ENCODE data around the gene MATN1.

MATN1 gene

DNA sequence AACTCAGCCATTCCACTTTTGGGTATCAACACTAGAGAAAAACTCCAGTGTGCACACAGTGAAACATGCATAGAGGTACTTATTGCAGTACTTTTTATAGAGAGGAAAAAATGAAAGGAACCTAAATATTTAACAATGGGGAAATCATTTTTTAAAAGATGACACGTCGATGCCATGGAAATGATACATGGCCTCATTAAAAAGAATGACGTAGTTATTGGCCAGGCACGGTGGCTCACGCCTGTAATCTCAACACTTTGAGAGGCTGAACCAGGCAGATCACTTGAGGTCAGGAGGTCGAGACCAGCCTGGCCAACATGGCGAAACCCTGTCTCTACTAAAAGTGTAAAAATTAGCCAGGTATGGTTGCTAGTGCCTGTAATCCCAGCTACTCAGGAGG, 42.5 kb downstream of the MATN1 start:
- DNase-seq (ENCODE audit: low read depth): no peak

GRCh38 chr1:30680429-30680828, 43.0 kb downstream of the MATN1 start:
- DNase-seq (ENCODE audit: low read depth): no peak

DNA sequence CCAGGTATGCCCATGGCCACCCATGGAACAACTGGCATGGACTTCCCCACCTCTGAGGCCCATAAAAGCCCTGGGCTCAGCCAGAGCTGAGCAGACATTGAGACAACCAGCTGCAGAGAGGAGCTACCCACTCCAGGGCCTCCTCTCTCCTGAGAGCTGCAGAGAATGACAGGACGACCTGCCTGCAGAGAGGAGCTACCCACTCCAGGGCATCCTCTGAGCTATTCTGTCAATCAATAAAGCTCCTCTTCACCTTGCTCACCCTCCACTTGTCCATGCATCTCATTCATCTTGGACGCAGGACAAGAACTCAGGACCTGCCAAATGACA, 43.4 kb downstream of the MATN1 start:
- DNase-seq (ENCODE audit: low read depth): no peak

DNA sequence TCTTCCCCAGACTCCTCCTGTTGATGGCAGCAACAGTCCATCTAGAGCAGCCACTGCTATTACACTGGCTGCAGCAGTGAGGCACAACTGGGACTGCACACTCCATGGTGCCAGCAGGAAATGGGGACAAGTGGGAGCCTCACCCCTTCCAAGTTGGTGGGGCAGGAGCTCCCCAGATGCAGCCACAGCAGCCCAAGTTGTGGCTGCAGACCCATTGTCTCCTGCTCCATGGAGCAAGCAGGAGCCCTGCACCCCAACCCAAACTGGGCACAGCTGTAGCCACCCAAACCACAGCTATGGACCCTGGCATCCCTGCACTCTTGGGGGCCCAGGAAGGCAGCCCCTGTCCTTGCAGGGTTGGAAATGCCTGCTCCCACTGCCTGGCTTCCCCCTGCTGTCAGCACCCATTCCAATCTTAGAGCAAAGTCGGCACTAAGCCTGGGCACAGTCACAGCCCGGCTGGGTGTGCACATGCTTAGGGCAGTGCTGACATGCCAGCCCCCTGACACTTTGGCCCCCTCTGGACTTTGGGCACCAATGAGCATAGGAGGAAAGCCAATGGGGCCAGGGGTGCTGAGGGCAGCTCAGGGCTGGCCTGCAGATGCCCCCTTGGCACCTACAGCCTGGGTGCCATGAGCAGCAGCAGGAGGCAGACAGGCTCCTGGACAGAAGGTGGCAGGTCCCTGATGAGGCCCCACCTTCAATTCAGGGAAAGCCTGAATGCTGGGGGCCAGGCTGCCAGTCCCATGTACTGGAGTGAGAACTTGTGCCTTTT, 44.0 kb downstream of the MATN1 start:
- DNase-seq (ENCODE audit: low read depth): no peak

GRCh38 chr1:30678209-30678608, 45.2 kb downstream of the MATN1 start:
- DNase-seq (ENCODE audit: low read depth): no peak

DNA sequence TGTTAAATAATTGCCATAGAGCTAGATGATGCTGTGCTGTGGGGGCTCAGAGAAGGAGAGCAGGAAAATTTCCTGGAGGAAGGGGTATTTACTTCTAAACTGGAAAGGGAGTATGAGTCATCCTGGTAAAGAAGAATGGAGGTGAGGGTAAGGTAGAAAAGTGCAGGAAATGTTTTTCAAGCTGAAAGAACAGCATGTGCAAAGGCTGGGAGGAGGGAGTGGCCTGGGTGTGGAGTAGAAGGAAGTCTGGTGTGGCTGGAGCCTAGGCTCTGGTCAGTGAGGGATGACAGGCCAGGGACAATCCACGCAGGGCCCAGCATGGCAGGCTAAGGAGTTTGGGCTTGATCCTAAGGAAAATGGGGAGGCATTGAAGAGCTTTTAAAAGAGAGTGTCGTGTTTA, 45.9 kb downstream of the MATN1 start:
- DNase-seq (ENCODE audit: low read depth): no peak

DNA sequence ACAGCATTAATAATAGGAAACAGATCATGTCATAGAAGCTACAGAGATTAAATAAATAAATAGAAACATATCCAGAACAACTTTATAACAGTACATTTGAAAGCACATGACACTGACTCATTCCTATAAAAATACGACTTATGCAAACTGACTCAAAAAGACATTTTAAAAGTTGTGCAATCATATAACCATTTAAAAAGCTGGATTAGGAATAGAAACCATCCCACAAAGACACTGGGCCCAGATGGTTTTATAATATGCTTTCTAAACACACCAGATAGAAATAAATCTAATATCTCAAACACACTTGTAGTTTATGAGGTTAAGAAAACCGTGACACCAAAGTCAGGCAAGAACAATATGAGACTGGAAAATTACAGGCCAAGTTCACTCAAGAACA, 47.6 kb downstream of the MATN1 start:
- no peak for DNase-seq (ENCODE audit: low read depth)

GRCh38 chr1:30675289-30675688, 48.1 kb downstream of the MATN1 start:
- DNase-seq (ENCODE audit: low read depth): no peak

- no peak for DNase-seq (ENCODE audit: low read depth)
These were observed 50.0 kb downstream of the MATN1 start for GRCh38 chr1:30673395-30673794.

- DNase-seq (ENCODE audit: low read depth): no peak
These were observed 50.7 kb downstream of the MATN1 start for GRCh38 chr1:30672661-30673060.

- no peak for DNase-seq (ENCODE audit: low read depth)
These were observed 52.9 kb downstream of the MATN1 start for GRCh38 chr1:30670240-30671060.

GRCh38 chr1:30668546-30669327, 54.6 kb downstream of the MATN1 start:
- DNase-seq (ENCODE audit: low read depth): no peak

GRCh38 chr1:30668024-30668423, 55.4 kb downstream of the MATN1 start:
- no peak for DNase-seq (ENCODE audit: low read depth)

DNA sequence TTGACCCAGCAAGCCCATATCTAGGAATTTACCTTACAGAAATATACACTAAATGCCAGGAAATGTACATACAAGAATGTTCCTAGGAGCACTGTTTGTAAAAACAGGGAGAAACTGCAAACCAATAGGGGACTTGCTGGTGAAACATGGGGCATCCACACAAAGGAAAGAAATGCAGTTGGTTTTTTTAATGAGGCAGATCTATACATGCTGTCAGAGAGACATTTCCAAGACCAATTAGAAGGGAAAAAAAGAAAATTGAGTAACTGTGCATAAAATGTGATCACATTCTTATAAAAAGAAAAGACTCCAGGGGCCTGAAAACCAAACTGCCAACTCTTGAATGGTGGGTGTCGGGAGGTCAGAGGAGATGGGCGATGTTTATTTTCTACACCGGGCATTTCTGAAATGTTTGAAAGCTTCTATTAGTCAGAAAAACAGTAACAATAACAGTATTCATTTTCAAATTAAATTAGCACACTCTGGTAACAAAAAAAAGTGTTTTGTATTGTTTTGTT, 56.6 kb downstream of the MATN1 start:
- no peak for DNase-seq (ENCODE audit: low read depth)

DNA sequence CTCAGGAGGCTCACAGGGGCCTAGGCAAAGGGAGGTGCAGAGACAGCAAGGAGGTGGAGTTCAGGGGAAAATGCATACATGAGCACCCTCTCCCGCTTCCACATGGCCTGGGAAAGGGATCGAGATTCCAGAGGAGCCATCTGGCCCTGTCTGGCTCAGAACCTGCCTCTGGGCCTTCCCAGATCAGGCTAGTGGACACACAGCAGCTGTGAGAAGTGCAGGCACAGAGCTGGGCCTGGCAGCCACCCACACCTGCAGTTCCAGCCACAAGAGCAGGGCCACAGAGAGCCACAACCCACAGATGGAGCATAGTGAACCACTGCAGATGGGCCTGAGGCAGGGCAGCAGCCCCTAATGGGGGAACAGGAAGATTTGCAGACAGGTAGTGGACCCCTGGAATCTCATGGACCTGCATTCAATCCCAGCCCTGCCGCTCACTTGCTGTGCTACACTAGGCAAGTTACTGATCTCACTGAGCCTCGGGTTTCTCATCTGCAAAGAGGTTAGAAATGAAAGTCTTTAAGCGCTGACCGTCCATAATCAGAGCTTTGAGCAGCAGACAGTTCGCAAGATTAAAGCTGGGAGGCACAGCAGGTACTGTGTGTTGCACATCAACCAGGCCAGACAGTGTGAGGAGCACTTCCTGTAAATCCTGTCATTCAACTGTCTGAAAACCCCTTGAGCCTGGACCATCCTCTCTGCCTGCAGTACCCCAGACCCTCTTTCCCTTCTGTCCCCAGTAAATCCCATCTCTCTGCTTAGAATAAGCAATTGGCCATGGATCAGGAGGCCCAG, 58.0 kb downstream of the MATN1 start:
- DNase-seq (ENCODE audit: low read depth): no peak

- DNase-seq (ENCODE audit: low read depth): no peak
These were observed 59.2 kb downstream of the MATN1 start for GRCh38 chr1:30664103-30664755.

- no peak for DNase-seq (ENCODE audit: low read depth)
These were observed 59.7 kb downstream of the MATN1 start for GRCh38 chr1:30663596-30664091.

DNA sequence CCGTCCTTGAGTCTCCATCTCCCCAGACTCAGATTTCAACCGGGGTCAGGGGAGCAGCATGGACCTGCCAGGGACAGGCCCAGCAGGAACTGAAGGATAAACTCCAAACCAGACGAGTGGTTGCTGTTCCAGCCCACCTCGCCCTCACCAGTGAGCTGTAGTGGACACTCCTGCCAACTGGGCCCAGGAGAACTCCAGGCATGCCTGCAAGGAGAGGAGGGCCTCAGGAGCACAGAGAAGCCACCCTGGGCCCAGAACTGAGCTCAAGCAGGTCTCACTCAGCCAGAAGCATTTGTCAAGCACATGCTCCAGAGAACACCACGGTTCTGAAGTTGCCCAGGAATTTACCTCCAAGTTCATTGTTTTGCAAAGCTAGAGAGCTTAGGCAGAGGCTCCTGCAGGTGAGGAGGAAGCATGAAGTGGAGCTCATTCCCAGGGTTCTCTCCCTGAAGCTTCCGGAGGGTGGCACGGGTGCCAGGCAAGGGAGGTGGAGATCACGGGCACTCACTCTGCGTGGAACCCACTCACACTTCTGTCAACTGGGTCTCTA, 61.0 kb downstream of the MATN1 start:
- no peak for DNase-seq (ENCODE audit: low read depth)

GRCh38 chr1:30661311-30661710, 62.1 kb downstream of the MATN1 start:
- DNase-seq (ENCODE audit: low read depth): no peak

All from activated T-helper 9 cell treated with anti-CD3 and anti-CD28 coated beads, Interleukin-2, amount 50 U/mL, for 16 hours (primary cell).